ENCODE results near the gene ACBD3. TPM values are rescaled to one million over a fixed set of nuclear protein-coding genes. Genes with fewer than 3 reads are reported as not detected.
"Not testable (repeated sequence)": the region's sequence is repeated elsewhere in the genome, so short reads cannot be mapped to it uniquely, and the experiment has no call there.

ACBD3 gene
- 47.4 TPM for total RNA-seq

GRCh38 chr1:226186124-226187018 is at the start of gene ACBD3:
TSS of gene ACBD3 (minus strand) at chr1:226186741. CDS start at chr1:226186675, 66 bp downstream.
- peak; percentile 84 for DNase-seq

GRCh38 chr1:226233806-226234205 is 47.3 kb upstream of the ACBD3 start:
- no peak for DNase-seq

- no peak for DNase-seq
These were observed 46.8 kb upstream of the ACBD3 start for GRCh38 chr1:226233293-226233692.

- DNase-seq: no peak
These were observed 40.1 kb upstream of the ACBD3 start for GRCh38 chr1:226226601-226227000.

GRCh38 chr1:226223786-226224244 is 37.3 kb upstream of the ACBD3 start:
- DNase-seq: no peak

GRCh38 chr1:226223157-226223785 is 36.7 kb upstream of the ACBD3 start, which contains the start of gene MIXL1:
TSS of gene MIXL1 (plus strand) at chr1:226223664. CDS start at chr1:226223682, 18 bp downstream.
- no peak for DNase-seq

DNA sequence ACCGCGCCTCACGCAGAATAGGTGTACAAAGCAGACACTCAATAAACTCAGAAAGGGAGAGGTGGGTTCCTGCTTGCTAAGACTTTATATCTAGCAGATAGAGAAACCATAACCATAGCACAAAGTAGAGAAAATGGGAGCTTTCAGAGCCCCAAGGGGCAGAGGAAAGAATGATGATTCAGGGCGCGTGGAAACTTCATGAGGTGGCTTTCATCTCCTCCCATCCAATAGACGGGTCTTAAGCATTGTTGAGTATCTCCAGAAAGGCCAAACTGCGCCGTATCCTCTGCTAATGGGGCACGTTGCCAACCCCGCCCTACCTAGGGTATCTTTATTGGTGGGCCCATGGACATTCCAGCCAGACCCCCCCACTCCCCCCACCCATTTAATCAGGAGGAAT is 36.1 kb upstream of the ACBD3 start:
- DNase-seq: no peak

GRCh38 chr1:226220473-226221189 is 34.1 kb upstream of the ACBD3 start:
- no peak for DNase-seq

- no peak for DNase-seq
These were observed 30.7 kb upstream of the ACBD3 start for GRCh38 chr1:226217273-226217672.

DNA sequence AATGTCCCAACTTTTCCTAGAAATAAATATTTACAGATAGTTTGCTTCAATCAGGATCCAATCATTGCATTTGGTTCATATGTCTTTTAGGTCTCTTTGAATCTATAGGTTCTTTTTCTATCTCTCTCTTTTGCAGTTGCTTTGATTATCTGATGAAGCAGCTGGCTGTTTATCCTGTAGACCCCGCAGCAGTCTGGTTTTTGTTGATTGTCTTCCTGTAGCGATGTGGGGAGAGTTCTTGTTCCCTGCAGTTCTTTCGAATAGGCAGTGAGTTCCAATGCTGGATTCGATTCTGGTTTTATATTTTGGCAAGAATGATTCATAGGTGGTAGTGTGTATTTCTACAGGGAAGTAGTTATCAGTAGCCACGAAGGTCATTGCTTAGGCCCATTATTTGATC is 29.5 kb upstream of the ACBD3 start:
- DNase-seq: no peak

- no peak for DNase-seq
These were observed 28.7 kb upstream of the ACBD3 start for GRCh38 chr1:226215239-226215638.

- DNase-seq: no peak
These were observed 26.0 kb upstream of the ACBD3 start for GRCh38 chr1:226212545-226212944.

DNA sequence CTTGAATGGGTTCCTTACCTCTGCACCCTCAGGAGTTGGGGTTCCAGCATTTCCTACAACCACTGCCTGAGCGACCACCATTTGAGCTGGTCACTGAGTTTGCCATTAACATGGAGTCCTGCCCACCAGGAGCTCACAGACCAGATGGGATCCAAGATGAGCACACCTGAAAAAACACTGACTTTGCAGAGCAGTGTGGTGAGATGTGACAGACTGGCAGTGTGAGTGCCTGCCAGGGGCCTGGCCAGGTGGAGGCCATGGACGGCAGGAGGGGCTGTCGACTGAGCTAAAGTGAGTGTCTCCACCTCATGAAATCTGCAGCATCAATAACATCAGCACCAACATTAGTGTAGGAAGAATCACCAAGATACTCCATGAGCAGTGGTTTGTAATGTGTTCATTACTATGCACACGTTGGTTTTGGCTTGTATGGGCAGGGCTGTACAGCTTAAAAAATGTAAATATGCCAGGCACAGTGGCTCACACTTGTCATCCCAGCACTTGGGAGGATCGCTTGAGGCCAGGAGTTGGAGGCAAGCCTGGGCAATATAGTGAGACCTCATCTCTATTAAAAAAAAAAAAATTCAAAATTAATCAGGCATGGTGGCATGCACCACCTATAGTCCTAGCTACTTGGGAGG is 24.8 kb upstream of the ACBD3 start:
- no peak for DNase-seq

- no peak for DNase-seq
These were observed 24.1 kb upstream of the ACBD3 start for GRCh38 chr1:226210571-226211176.

DNA sequence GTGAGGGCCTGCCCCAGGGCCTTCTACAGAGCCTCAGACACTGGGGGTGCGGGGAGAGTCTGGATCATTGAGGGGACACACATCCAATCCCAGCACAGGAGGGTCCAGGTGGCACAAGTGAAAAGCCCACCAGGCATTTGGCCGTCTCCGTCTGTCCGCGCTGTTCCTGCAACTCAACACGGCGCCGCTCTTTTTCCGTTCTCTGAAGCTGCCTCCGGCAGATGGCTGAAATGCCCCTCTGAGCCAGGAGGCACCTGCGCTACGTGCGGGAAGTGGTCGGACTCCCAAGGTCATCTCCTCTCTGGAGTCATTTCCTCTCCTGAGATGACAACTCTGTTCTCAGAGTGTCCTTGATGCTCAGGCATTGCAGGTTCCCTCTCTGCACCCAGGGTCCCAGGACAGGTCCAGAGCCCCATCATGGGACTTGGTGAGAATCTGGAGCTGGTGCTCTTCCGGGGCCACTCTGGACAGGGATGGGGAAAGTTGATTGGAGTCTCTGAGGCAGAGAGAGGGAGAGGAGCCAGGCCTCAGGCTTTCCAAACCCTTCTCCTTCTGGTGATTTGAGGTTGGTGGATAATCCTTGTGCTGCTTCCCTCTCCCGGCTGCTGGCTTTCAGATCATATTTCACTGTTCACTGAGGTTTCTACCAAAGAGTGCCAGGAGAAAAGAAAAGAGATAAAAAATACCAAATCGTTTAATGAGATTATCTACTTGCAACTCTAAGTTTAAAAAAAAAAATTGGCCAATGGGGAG is 22.9 kb upstream of the ACBD3 start:
- DNase-seq: no peak

GRCh38 chr1:226207048-226207447 is 20.5 kb upstream of the ACBD3 start:
- DNase-seq: no peak

DNA sequence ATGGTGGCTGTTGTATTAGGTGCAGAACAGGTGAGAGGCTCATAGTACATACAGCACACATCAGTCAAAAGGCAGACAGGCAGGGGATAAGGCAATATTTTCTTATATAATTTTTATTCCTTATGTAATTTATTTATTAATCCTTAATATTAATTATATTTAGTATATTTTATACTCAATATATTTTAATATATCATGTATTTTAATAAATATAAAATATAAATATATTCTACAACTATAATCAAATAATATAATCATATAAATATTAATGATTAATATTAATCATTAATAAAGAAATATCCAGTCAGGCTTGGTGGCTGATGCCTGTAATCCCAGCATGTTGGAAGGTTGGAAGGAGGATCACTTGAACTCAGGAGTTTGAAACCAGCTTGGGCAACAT is 17.7 kb upstream of the ACBD3 start:
- no peak for DNase-seq

- no peak for DNase-seq
These were observed 17.1 kb upstream of the ACBD3 start for GRCh38 chr1:226203655-226204054.

- DNase-seq: no peak
These were observed 16.7 kb upstream of the ACBD3 start for GRCh38 chr1:226203240-226203639.

DNA sequence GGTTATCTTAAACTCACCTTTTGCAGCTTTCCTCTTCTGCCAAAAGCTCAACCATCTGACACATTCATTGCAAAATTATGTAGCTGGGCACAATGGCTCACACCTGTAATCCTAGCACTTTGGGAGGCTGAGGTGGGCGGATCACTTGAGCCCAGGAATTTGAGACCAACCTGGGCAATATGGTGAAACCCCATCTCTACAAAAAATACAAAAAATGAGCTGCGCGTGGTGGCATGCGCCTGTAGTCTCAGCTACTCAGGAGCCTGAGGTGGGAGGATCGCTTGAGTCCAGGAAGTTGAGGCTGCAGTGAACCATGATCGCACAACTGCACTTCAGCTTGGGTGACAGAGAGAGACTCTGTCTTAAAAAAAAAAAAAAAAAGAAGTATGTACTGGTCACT is 16.1 kb upstream of the ACBD3 start:
- DNase-seq: not testable (repeated sequence)

GRCh38 chr1:226202246-226202645 is 15.7 kb upstream of the ACBD3 start:
- DNase-seq: no peak
